HepG2 (cell line): ENCODE measurements around the gene MPC1.

Experiments
- HBP1 ChIP-seq: IDR thresholded peaks from 2 replicates; pipeline ENCODE4 v1.6.1; 2016; ENCODE audit warnings: low read depth, control low read depth
- JUND ChIP-seq: sonication (generic); formaldehyde crosslinking; IDR thresholded peaks from 2 replicates; pipeline ENCODE4 v1.8.0; 2022; ENCODE audit warnings: mild to moderate bottlenecking, missing genetic modification reagents
- ZBTB8A ChIP-seq: sonication (generic); formaldehyde crosslinking; IDR thresholded peaks from 2 replicates; pipeline ENCODE4 v1.4.0; 2020; ENCODE audit warnings: mild to moderate bottlenecking, low read depth, missing genetic modification reagents, borderline replicate concordance

DNA sequence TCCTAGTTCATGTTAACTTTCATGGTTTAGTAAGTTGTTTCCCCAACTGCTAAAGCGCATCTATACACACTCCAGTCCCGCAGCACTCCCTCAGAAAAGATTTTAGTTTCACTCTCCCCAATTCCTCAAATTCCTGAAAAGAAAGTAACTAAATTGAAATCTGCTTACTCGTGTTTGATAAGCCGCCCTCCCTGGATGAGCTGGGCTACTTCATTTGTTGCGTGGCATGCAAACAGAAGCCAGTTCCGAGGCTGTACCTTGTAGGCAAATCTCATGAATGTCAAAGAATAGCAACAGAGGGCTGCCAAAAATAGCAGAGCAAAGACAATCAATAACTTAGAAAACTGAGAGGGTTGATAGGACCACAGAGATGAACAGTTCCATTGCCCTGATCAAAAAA lies 16.9 kb downstream of the MPC1 start:
- TF ChIP-seq JUND (CRISPR knock-in tag): no peak
- no peak for TF ChIP-seq HBP1 (CRISPR knock-in tag)
- TF ChIP-seq ZBTB8A (CRISPR knock-in tag): no peak
